Stimulated activated naive CD8-positive, alpha-beta T cell treated with anti-CD3 and anti-CD28 coated beads, Interleukin-15, Interleukin-2, amounts not matched to agents 100 U/mL and 50 U/mL, for 24 hours (primary cell): ENCODE measurements around the gene PLAAT3.
A peak's percentile ranks its signal among the peaks of the same experiment; 100 is the strongest.
"Not testable (repeated sequence)": the region's sequence is repeated elsewhere in the genome, so short reads cannot be mapped to it uniquely, and the experiment has no call there.

Experiments
- ATAC-seq: fragments of 150-1000 bp; cut with Tn5 transposase; one replicate; pipeline ENCODE4 v1.10.0; 2021
- DNase-seq: peaks from one replicate; pipeline ENCODE4 v3.0.0; 2021

The PLAAT3 gene

GRCh38 chr11:63567044-63567840, 47.0 kb downstream of the PLAAT3 start:
- ATAC-seq (peak; percentile 90), DNase-seq (peak; percentile 49)

GRCh38 chr11:63564784-63565350, 49.4 kb downstream of the PLAAT3 start:
- ATAC-seq (no peak), DNase-seq (no peak)

DNA sequence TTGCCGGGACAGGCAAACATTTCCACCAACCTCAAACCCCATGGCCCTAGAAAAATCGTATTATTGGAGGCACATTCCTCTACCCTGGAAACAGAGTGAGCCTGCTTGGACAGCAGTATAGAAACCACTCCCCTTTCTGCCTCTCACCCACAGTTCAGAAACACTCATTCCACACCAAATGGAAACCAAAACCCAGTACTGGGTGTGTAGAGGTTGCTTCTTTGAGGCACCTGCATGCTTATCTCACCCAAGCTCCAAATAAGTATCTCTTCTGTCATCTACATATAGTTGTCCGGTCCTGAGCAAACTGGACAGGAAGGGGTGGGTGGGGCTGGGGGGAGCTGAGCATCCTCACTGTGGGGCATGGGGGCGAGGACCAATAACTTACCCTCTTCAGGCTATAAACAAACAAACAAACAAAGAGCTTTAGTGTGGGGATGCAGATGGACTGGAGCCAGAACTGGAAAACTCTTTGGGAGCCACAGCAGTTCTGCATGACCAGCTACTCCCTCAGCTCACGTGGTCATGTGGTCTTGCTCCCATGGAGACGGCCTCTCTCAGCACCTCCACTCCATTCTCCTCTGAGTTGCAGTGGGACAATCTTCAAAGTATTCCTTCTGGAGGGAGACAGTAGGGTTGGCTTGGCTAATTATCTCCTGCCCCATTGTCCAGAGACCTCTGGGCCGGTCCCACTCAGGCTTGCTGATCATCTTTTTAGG, 50.0 kb downstream of the PLAAT3 start:
- DNase-seq, result no peak
- peak; percentile 57 for ATAC-seq

DNA sequence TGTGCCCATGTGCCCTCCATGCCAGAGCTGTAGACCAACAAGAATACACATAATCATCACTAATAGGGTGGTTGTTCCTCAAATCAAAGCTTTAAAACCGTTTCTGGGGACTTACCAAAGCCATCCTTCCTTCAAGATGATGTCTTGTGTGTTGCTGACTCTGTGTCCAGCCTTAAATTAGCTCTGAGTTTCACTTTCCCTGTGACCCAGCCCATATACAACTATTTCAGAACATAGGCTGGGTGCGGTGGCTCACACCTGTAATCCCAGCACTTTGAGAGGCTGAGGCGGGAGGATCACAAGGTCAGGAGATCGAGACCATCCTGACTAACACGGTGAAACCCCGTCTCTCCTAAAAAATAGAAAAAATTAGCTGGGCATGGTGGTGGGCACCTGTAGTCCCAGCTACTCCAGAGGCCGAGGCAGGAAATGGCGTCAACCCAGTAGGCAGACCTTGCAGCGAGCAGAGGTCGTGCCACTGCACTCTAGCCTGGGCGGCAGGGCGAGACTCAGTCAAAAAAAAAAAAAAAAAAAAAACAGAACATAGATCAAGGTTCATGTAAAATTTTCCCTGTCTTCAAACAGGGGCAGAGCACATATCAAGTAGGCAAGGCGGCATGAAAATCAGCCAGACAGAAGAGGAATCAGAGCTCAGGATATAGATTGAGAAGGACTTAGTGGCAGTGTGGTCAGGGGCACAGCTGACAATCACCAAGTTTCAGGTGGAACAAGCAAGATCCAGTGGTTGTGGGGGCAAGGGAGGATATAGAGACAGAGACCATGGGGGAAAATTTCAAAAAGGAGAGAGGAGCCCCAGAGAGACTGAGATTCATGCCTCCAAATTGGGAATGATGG, 50.8 kb downstream of the PLAAT3 start, which contains the start of gene PLAAT2:
TSS of gene PLAAT2 (minus strand) at position 179 of the 855 bp plus-strand sequence. CDS start at position 124, 55 bp downstream.
- DNase-seq (no peak), ATAC-seq (no peak)

DNA sequence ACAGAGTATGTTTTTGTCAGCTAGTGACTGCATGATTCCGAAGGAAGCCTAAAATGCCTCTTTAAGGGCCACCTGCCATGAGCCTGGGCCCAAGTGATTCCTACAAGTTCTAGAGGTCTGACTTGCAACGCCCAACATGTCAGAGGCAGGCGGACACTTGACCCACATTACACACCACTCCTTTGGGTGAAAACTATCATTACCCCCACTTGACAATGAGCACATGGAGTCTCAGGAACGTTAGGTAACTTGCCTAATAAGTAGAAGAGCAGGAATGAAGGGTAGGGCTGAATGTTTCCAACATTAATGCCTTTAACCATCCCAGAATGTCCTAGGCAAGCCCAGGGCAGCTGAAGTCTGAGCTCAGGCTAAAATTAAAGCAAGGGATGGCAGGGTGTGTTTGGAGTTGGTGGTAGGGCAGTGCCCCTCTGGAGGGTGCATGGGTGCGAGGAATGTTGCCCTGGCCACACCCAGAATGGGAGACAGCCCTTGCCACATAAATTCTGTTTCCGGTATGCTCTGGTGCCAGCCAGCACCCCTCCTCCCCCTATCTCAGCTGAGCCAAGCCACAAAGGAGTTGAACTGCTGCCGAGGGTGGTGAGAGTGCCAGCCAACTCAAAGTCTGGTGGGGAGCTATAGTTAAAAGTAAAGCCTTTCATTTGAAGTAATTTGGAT, 53.6 kb downstream of the PLAAT3 start:
- ATAC-seq (no peak), DNase-seq (no peak)

DNA sequence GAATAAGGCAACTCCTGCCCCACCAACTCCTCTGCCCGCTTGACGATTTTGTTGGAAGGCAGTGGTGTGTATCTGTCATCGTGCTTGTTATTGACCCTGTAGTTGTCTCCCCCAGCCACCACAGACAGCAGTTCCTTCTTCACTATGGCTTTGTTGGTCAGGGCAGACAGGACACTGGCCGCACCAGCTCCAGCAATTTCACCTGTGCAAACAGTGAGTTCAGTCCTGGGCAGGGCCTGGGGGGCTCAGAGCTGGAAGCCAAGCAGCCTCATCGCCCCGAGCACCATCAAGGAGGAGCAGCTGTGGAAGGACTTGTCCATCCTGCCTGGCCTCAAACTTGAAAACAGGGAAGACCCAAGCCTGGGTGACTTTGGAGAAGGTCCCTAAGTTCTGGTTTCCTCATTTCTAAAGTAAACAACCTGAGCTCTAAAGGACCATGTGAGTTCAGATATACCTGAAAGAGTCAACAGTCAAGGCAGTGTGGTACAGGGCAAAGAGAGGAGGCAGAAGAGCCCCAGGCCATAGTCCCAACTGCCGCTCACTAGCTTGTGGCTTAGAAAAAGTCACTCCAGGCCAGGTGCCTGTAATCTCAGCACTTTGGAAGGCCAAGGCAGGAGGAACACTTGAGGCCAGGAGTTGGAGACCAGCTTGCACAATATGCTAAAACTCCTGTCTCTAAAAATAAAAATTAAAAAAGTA, 55.6 kb downstream of the PLAAT3 start:
- no peak for DNase-seq

DNA sequence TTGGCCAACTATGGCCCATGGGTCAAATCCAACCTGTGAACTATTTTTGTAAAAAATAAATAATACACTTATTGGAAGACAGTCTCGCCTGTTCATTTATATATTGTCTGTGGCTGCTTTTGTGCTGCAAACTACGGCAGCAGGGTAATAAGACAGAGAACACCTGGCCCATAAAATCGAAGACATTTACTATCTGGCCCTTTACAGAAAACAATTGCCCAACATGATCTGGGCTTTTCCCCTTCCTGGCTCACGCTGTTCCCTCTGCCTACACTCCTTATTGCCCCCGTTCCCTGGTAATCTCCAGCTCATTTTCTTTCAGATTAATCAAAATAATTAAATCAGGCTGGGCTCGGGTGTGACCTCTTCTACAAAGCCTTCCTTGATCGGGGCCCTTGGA, 56.7 kb downstream of the PLAAT3 start:
- no peak for ATAC-seq

More for the DNA sequence above, 55.6 kb downstream of the PLAAT3 start:
- no peak for ATAC-seq

DNA sequence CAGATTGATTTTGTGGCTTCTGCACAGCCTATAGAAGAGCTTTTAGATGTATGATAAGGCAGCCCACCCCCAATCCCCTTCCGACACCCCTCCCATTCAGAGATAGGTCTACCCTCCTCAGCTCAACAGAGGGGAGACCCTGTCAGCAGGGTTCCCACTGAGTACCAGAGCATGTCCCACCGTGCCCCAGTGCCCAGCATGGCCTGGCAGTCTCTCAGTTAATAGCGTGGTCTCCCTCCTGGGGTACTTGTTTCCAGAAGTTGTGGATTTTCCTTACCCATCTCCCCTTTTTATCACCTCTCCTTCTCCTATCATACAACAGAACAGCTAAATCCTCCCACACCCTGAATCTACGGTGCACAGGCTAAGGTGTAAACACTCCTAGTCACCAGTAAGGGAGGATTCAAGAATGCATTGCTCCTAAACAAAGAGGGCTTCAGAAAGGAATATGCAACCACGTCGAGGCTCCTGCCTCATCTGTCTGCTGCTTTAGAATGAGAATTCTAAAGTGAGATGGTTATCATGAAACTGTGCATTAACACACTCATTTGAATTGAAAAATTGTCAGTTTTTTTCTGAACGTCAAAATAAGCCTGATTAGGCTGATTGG, 57.7 kb downstream of the PLAAT3 start:
- no peak for ATAC-seq
- DNase-seq, result no peak

More for the DNA sequence above, 56.7 kb downstream of the PLAAT3 start:
- DNase-seq, result no peak

DNA sequence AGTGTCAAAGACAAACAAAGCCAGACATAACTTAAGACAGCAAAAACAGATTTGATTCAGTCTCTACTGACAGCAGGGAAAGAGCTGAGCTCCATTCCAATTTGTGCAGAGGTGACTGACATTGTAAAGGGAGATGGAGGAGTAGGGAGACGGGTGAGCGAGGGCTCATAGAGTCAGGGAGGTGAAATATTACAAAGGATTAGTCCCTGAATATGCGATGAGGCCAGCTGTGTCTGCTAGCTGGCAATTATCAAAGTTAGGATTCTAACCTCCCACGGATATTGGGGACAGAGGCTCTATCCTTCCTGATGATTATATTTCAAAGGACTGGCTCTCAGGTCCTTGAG, 59.4 kb downstream of the PLAAT3 start:
- DNase-seq (no peak), ATAC-seq (no peak)

DNA sequence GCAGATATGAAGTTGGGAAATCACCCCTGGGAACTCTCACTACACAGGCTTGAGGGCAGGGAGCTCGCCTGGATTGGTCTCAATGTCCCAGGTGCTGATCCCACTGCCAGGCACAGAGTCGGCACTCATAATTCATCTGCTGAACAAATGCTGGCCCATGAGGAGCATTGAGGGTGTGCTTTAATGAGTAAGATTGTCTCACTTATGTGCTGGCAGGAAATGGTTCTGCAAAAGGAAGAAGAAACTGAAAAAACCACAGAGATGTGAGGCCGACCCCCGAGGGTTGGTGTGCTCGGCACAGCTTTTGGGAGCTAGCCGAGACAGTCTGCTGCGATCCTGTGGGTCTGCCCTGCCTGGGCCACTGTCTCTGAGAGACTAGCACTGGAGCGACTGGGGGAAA, 60.5 kb downstream of the PLAAT3 start:
- DNase-seq (peak; percentile 59), ATAC-seq (peak; percentile 79)

GRCh38 chr11:63552921-63553320, 61.3 kb downstream of the PLAAT3 start:
- no peak for ATAC-seq
- DNase-seq, result no peak

- DNase-seq (peak; percentile 51), ATAC-seq (peak; percentile 58)
These were observed 62.4 kb downstream of the PLAAT3 start for GRCh38 chr11:63551889-63552266.

- ATAC-seq, result no peak
- DNase-seq, result peak; percentile 37
These were observed 62.9 kb downstream of the PLAAT3 start for GRCh38 chr11:63551091-63551888.

- ATAC-seq, DNase-seq: not testable (repeated sequence)
These were observed 64.0 kb downstream of the PLAAT3 start for GRCh38 chr11:63550156-63550700.

DNA sequence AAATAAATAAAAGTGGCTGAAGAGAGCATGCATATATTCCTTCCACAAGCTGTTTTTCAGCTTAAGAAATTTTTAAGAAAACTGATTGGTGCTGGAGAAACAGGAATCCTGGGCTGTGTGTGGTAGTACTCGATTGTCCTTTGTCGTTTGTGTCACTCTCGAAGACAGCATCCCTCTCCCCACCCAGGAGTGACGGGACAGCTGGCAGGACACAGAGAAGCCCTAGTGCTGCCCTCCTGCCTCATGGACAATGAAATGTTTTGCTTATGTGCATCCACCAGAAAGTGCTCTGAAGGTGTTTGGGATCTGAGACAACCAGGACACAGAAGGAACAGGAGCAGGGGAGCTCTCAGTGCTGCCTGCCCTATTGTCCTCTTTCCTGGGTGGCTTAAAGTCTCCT, 64.8 kb downstream of the PLAAT3 start:
- ATAC-seq, result no peak

DNA sequence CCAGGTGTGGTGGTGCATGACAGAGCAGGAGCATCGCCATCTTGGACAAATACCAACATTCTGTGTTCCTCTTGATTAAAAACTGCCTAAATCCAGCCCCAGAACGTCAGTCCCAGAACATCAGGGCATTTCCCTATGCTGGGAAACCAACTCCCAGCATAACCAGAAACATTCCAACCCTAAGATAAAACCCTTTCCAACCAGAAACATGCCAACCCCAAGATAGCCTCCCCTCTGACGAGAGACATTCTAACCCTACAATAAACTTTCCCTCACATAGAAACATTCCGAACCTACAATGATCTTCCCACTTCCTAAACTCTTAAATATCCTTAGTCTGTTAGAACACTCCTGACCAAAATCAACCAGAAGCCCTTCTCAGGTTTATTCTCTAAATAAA, 66.1 kb downstream of the PLAAT3 start:
- DNase-seq (no peak), ATAC-seq (no peak)

More for the DNA sequence above, 64.8 kb downstream of the PLAAT3 start:
- no peak for DNase-seq

DNA sequence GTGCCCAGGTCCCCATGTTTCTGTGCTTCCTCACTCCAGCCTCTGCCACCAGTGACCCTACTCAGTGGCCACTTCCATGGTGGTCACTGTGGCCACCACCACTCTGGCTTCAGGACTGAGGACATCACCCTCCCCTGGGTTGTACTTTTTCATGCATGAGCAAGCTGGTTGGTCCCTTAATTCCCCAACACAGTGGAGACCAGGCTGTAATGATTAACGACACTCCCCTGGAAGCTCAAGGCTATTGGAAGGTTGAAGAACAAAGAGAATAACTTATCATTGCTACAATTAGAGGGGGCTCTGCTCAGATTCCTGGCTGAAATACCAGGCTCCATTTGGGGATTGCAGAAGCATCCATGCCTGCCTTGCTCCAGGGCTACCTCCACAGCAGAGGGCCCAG, 67.2 kb downstream of the PLAAT3 start:
- no peak for DNase-seq
- ATAC-seq, result no peak

GRCh38 chr11:63543711-63544110, 70.5 kb downstream of the PLAAT3 start:
- ATAC-seq, result no peak

GRCh38 chr11:63542506-63542905, 71.7 kb downstream of the PLAAT3 start:
- not testable (repeated sequence) for DNase-seq, ATAC-seq

More at GRCh38 chr11:63543711-63544110, 70.5 kb downstream of the PLAAT3 start:
- no peak for DNase-seq
